ENCODE measurements around the gene MSANTD2.

Gene MSANTD2

DNA sequence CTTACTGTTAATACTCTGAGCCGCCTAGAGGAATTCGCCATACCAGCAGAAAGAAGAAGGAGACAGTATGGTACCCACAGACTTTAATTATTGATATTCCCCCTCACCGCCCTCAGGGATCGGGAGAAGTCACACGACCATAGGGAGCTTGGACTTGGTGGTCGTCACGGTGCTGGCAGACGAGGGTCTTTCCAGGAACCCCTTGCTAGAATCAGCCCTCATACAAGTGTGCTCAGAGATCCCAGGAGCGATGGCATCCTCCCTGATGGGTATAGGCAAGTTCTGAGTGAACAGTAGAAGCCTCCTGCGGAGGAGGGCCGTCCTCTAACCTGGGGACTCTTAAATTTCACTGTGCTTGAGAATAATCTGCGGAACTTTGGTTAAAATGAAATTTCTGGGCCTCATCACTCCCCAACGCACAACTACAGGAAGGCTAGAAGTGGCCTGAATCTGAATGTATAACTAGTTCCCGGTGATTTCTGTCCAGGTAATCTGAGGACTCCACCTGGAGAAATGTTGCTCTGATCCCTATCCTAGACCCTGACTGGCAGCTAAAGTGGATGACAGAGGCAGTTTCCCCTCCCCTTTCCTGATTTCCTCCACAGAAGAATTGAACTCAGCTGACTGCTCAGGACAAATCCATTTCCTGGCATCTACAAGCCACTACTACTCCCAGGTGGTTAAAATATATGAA, 52.7 kb downstream of the MSANTD2 start:
- TF ChIP-seq GATA3 (IDR thresholded peaks at IDR 0.05; ENCODE audit: low read depth, low read length) (no peak), GATA2 (IDR thresholded peaks at IDR 0.05; ENCODE audit: low read depth, low read length) (no peak)

DNA sequence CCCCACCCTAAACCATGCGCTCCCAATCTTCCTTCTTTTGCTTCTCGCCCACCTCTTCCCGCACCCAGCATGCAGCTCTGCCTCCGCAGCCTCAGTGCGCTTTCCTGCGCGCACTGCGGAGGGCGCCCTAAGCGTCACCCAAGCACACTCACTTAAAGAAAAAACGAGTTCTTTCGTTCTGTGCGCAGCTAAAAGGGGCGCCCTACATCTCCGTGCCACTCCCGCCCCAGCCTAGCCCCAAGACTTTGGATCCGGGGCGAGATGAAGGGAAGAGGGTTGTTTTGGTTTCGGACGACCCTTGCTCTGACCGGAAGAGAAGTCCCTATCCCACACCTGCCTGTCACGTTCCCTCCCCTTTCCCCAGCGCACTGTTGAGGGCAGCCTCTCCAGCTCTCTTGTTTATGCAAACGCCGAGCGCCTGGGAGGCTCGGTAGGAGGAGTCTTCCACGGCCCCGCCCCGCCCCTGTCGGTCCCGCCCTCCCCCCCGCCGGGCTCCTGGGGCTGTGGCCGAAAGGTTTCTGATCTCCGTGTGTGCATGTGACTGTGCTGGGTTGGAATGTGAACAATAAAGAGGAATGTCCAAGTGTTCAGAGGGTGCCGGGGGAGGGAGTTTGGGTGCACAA, 53.5 kb downstream of the MSANTD2 start:
- TF ChIP-seq GATA3 (IDR thresholded peaks at IDR 0.05; ENCODE audit: low read depth, low read length) (no peak), GATA2 (IDR thresholded peaks at IDR 0.05; ENCODE audit: low read depth, low read length) (no peak)

DNA sequence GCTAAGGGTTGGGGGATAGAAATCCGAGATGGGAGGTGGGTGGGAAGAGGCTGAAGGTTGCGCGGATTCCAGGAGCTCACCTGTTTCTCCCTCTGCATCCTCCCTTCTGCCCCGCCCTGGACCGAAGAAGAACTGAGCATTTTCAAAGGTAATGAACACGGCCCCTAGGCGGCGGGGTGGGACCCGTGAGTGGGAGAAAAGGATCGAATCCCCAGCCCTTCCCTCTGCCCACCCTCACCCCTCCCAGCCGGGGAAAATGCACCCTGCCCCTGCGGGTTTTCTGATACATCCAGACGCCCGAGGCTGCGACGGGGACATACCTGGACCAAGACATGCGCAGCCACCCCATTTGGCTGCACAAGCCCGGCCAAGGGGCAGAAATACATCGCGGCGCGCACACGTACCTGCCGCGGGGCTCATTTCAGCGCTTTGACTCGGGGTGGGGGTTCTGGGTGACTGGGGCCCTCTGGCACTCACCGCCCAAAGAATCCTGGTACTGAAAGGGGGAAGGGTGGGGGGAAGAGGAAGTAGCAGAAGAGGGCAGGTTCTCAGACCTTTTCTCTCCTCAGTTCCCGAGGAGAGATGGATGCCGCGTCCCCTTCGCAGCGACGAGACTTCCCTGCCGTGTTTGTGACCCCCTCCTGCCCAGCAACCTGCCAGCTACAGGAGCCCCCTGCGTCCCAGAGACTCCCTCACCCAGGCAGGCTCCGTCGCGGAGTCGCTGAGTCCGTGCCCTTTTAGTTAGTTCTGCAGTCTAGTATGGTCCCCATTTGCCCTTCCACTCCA, 54.2 kb downstream of the MSANTD2 start:
- TF ChIP-seq GATA2 (IDR thresholded peaks at IDR 0.05; ENCODE audit: low read depth, low read length) (no peak), GATA3 (IDR thresholded peaks at IDR 0.05; ENCODE audit: low read depth, low read length) (no peak)

DNA sequence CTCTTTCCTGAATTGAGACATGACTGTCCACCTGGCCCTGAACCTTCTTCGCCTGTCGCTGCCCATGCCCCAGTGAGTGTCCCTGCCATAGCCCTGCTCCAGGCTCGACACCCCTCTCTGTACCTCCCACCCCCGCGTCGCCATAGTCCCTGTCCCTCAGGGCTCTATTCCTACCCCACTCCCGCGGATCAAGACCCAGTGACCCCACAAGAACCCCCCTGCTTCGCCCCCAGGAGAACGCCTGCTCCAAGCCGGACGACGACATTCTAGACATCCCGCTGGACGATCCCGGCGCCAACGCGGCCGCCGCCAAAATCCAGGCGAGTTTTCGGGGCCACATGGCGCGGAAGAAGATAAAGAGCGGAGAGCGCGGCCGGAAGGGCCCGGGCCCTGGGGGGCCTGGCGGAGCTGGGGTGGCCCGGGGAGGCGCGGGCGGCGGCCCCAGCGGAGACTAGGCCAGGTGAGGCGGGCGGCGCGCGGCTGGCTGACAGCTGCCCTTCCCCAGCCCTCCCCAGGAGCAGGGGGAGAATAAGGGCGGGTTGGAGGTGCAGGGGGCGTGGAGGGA, 54.9 kb downstream of the MSANTD2 start:
- TF ChIP-seq GATA3 (IDR thresholded peaks at IDR 0.05; ENCODE audit: low read depth, low read length): no peak
- TF ChIP-seq GATA2 (IDR thresholded peaks at IDR 0.05; ENCODE audit: low read depth, low read length): no peak

DNA sequence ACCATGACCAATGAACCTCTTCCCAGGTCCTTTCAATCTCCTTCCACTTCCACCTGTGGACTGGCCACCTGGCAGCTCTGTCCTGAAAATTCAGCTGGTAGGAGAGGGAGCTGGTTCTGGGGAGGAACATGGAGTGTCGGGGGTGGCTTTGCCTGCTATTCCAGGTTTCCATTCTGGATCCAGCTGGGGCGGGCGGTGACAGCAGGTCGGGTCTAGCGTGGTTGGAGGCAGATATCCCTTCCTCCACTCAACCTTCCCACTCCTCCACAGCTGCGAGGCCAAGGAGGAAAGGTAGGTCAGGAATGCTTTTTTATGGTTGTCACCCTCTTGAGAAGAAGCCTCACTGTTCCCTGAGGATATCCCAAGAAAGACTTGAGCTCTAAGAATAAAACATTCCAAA, 57.2 kb downstream of the MSANTD2 start:
- TF ChIP-seq GATA3 (IDR thresholded peaks at IDR 0.05; ENCODE audit: low read depth, low read length) (no peak), GATA2 (IDR thresholded peaks at IDR 0.05; ENCODE audit: low read depth, low read length) (no peak)

DNA sequence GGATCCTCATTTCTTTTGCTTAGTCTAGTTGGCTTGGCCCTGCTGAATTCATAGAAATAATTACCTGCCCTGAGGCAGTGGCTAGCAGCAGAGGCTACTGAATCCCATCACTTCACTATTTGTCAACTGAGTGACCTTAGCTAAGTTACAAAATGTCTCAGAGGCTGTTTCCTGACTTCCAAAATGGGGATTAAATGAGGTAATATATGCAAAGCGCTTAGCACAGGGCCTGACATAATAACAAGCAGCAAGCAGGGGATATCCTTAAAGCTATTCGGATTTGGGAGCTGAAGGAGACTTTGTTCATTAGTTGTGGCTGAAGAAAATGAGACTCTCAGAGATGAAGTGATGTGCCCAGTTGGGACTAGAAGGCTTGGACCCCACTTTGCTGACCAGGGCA, 57.7 kb downstream of the MSANTD2 start:
- TF ChIP-seq GATA3 (IDR thresholded peaks at IDR 0.05; ENCODE audit: low read depth, low read length) (no peak), GATA2 (IDR thresholded peaks at IDR 0.05; ENCODE audit: low read depth, low read length) (no peak)

DNA sequence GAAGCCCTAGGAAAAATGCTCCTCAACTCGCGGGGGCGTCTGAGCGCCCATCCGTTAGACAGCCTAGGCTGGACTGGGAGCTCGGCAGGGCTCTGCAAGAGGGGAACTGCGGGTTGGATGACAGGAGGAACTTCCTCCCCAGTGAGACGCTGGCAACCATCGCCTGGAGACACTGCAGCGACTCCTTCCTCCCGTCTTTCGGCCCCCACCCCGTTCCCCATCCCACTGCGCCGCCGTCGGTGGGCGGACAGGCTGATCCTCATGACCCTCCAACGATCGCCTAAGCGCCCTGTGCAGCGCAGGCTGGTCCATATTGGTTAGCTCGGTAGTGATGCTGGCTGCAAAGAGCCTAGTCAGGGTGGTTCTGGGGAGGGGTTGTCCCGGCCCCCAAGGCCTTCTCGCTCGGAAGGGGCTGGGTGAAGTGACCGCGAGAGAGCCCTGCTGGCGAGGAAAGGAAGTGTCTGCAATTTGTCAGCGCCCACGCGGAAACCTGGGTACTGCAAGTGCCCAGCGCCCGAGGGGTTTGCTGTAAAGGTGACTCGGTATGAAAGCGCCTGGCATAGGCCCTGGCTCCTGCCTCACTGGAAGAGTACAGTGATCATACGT, 59.8 kb downstream of the MSANTD2 start:
- TF ChIP-seq GATA3 (IDR thresholded peaks at IDR 0.05; ENCODE audit: low read depth, low read length) (no peak), GATA2 (IDR thresholded peaks at IDR 0.05; ENCODE audit: low read depth, low read length) (no peak)

DNA sequence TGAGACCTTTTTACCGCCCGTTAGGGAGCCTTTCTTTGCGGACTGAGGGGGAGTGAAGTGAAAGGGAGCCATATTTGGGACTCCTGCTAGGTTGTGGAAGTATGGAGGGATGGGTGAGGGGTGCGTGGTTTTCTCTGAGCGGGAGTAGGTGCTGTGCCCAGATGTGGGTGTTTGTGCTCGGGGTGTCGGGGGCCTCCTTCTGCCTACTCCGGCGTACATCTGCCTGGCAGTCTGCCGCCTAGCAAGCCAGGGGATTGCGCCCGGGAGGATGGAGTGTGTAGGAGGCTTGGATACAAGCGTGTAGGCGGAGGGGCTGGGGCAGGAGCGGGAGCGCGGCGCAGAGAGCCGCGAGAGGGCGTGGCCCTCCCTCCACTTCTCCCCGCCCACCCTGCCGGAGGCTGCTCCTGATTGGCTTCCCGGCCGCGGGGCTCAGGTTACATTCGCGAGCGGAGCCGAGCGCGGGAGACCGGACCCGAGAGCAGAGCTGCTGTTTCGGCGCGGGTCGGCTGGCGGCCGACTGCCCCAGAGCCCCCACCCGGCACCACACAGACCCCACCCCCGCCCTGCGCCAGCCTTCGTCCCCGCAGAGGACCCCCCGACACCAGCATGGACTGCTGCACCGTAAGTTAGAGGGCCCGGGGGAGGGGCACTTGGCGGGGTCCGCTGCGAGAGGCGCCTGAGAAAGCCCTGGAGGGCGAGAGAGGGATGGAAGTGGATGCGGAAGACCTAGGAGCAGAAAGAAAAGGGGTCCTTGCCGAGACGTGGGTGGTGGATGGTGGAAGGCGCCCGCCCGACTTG, 60.5 kb downstream of the MSANTD2 start, which contains the start of gene NRGN:
TSS of gene NRGN (plus strand) at position 464 of the 798 bp plus-strand sequence. CDS start at position 607, 143 bp downstream.
- TF ChIP-seq GATA3 (IDR thresholded peaks at IDR 0.05; ENCODE audit: low read depth, low read length) (no peak), GATA2 (IDR thresholded peaks at IDR 0.05; ENCODE audit: low read depth, low read length) (no peak)

DNA sequence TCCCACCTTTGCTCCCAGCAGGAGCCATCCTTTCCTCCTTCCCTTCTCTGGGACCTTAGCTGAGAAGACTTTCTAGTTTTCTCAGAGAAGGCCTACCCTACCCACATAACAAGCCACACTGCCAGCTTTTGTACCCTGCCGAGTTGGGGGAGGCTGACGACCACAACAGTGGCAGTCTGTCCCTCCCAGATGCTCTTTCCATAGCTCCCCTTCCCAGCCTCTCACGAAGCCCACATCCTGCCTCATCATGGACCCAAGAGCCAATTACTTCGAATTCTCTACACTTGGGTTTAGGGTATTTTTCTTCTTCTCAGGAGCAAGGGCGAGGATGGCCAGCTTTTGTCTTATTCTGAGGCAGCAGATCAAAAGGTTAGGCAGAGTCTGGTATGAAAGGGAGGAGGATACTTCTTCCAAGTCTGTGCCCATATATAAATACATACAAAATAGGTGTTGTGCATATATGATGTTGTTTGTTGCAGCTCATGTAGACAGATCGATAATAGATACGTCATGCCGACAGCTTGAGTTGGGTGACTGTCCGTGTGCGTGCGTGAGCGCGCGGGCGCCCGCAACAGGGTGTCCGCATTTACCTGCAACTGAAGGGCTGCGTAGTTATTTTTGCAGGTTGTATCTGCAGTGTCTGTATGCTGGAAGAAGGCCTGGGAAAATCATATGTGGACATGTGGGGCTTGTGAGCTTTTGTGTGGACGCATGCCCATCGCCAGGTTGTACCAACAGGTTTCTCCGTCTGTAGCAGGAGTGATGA, 61.3 kb downstream of the MSANTD2 start:
- TF ChIP-seq GATA2 (IDR thresholded peaks at IDR 0.05; ENCODE audit: low read depth, low read length) (no peak), GATA3 (IDR thresholded peaks at IDR 0.05; ENCODE audit: low read depth, low read length) (no peak)

DNA sequence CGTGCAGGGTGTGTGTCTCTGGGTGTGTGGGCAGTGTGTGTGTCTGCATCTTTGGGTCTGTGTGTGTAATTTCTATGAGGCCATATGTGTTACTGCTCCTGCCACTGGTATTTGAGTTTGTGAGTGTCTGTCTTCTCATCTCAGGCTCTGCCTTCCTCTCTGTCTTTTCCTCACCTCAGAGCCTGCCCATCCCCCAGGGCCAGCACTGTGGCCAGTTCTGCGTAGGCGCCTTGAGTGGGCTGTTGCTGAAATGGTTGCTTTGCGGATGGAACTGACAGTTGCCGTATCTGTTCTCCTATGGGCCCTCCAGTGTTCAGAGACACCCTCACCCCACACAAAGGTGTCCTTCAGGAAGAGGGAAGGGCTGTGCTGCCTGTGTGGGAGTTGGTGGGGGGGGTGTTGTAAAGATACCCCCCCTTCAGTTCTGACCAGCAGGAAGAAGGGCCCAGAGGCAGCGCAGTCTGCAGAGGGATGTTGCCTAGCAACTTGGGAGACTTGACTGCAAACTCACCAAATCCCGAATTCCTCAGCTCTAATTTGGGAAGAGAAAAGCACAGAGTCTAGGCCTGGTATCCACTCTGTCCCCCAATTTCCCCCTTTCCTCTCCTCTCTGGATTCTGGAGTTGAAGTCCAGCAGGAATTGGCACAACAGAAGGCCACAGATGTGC, 62.4 kb downstream of the MSANTD2 start:
- TF ChIP-seq GATA2 (IDR thresholded peaks at IDR 0.05; ENCODE audit: low read depth, low read length) (no peak), GATA3 (IDR thresholded peaks at IDR 0.05; ENCODE audit: low read depth, low read length) (no peak)

DNA sequence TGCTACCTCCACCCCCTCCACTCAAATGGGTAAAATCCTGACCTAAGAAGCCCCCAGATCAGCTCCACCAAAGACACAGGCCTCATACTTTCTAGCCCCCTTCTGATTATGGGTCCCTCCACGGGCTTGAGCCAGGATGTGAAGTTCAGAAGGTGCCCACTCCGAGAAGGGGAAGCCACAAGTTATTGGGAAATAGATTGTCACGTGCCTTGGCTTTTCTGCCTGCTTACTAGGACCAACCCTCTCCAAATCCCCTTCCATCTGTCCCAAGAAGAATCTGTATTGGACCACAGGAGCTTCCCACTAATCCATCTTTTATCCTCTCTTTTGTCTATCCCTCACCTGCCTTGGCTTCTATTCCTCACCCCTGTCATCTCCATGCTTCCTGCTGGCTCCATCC, 63.5 kb downstream of the MSANTD2 start:
- TF ChIP-seq GATA3 (IDR thresholded peaks at IDR 0.05; ENCODE audit: low read depth, low read length) (no peak), GATA2 (IDR thresholded peaks at IDR 0.05; ENCODE audit: low read depth, low read length) (no peak)

DNA sequence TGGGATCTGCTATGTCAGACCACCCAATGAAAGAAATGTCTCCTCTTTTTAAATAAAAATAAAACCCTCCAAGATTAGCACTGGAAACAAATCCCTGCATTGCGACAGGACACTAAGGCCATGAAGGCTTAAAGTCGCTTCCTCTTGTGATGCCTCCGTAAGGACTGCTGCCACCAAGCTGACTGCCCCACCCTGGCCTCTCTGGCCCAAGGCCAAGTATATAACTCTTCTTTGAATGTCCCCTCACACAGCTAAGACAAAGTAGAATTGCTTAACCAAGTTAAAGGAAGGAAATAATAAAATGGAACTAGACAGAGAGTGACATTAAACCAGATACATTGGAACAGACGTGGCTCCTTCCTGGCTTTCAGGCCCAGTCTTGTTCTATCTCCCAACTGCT, 68.0 kb downstream of the MSANTD2 start:
- TF ChIP-seq GATA3 (IDR thresholded peaks at IDR 0.05; ENCODE audit: low read depth, low read length): no peak
- no peak for TF ChIP-seq GATA2 (IDR thresholded peaks at IDR 0.05; ENCODE audit: low read depth, low read length)

Data from SH-SY5Y (cell line).